Measurements from ENCODE around the gene MS4A2. TPM values are rescaled to one million over a fixed set of nuclear protein-coding genes. Genes with fewer than 3 reads are reported as not detected.
"Not testable (repeated sequence)": the region's sequence is repeated elsewhere in the genome, so short reads cannot be mapped to it uniquely, and the experiment has no call there.

Gene MS4A2
- polyA plus RNA-seq, 4 donors, result 0.04 TPM; not detected in 3

DNA sequence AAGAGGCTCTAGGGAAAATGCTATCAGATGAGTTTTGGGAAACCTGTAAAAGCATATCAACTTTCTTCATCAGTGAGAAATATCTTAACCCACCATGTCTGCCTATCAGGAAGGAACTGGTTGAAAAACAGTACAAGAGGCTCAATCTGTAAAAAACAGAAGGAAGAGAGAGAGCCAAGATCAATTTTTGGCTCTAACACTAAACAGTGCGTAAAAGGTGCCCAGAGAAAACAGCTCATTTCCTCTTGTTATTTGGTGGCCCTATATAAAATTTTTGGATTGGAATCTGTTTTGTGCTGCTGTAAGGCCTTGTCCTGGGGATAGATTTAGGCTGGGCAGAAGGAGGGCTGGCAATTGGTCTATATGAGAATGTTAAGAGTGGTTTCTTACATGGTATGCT, 12.1 kb downstream of the MS4A2 start:
- no peak for DNase-seq (ENCODE audit: low read depth in 4 of 4, low spot score in 3 of 4)

DNA sequence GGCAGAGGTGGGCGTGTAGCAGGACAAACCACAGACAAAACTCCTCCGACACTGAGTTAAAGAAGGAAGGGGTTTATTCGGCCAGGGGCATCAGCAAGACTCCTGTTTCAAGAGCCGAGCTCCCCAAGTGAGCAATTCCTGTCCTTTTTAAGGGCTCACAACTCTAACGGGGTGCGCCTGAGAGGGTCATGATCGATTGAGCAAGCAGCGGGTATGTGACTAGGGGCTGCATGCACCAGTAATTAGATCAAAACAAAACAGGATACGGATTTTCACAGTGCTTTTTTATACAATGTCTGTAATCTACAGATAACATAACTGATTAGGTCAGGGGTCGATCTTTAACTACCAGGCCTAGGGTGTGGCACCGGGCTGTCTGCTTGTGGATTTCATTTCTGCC, 12.9 kb downstream of the MS4A2 start:
- DNase-seq (ENCODE audit: low read depth in 4 of 4, low spot score in 3 of 4), result not testable (repeated sequence)

DNA sequence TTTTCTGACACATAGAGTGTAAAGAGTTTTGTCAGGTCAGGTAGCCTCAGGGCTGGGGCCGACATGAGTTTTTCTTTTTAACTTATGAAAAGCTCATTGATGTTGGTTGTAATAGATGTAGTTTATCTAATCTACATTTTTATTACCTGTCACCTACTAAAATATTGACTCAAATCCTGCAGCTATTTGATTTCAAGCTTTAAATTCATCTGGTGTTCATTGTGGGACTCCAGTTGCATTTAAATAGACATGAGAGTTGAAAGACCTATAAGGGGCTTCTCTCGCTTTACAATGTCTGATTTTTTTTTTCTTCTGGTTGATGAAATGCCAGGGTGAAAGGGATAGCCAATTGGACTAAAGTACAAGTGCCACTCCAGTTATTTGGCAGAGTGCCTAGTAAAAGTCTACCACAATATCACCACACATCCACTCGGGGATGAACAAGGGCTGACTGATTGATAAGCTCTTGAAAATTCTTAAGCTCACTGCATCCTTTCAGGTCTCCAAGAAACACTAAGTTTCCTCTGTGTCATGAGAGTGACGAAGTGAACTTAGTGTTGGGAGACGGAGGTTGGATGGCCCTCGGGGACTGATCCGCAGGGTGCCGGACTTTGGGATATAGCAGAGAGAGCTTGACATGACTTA, 16.1 kb downstream of the MS4A2 start:
- DNase-seq (ENCODE audit: low read depth in 4 of 4, low spot score in 3 of 4), result not testable (repeated sequence)

DNA sequence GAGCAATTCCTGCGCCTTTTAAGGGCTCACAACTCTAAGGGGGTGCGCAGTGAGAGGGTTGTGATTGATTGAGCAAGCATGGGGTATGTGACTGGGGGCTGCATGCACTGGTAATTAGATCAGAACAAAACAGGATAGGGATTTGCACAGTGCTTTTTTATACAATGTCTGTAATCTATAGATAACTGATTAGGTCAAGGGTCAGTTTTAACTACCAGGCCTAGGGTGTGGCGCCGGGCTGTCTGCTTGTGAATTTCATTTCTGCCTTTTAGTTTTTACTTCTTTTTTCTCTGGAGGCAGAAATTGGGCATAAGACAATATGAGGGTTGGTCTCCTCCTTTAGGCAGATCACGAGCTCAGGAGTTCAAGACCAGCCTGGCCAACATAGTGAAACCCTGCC, 20.2 kb downstream of the MS4A2 start:
- DNase-seq (ENCODE audit: low read depth in 4 of 4, low spot score in 3 of 4), result not testable (repeated sequence)

DNA sequence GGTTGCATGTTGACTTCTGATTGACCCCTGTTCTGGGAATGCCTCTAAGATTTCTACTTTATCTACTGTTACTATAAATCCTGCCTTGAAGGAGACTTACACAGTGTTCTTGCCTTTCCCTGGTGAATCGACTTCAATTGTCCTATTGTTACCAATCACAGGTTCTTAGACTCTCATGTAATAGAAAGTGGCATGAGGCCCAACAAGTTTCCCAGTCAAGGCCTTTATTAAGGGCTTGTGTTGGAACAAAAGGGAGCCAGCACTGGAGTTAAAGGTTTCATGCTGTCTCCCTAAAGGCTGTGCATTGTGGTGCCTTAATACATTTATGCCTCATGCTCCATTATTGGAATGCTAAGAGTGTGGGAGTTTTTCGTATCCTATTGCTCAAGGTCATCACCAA, 23.3 kb downstream of the MS4A2 start:
- no peak for DNase-seq (ENCODE audit: low read depth in 4 of 4, low spot score in 3 of 4)

DNA sequence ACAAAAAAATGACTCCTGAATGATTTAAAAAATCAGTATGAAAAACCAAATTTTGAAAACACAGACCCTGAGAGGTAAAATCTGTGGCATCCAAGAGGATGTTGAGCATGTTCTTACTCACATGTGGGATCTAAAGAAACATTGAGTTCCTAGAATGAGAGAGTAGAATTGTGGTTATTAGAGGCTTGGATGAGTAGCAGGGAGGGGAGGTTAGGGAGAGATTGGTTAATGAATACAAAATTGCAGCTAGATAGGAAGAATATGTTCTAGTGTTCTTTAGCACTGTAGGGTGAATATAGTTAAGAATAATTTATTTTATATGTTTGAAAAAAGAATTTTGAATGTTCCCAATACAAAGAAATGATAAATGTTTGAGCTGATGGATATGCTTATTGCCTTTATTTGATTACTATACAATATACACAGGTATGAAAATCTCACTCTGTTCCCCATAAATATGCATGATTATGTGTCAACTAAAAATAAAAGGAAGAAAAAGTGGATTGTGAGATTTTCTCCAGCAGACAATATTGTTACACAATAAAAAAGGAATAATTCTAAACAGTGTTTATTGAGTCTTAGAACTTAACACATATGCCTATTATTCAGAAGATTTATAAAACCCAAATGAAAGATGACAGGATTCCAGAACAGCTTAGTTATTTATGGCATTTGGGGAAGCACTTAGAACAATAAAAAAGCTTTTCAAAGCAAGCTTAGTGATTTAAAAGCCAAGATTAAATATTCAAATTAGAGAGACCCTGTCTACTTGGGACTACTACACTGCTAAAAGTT, 28.7 kb downstream of the MS4A2 start:
- no peak for DNase-seq (ENCODE audit: low read depth in 4 of 4, low spot score in 3 of 4)

DNA sequence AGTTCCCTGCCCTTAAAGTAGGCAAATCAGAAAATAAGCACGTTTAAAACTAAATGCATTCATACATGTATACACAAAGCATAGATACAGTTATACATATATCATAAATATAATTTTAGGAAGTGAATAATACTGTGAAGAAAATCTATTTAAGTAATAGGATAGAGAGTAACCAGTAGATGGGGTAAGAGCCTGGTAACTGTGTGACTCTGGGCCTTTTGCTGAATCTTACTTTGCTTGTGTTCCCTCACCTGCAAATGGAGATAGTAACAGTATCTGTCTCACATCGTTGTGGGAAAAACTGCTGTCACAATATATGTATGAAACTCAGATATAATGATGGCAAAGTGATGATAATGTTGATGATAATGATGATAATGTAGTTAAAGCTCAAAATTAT, 29.9 kb downstream of the MS4A2 start:
- DNase-seq (ENCODE audit: low read depth in 4 of 4, low spot score in 3 of 4), result no peak

DNA sequence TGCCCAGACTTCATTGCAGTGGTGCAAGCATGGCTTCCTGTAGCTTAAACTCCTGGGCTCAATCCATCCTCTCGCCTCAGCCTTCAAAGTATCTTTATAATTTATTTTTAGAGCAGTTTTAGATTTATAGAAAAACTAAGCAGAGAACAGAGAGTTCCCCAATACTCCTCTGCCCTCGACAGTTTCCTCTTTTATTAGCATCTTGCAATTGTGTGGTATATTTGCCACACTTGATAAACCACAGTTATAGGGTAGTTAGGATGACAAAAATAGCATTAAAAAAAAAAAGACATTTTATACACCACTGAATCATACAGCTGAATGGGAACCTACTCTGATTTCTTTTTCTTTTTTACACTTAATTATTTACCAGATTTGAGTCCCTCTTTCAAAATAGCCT, 31.2 kb downstream of the MS4A2 start:
- DNase-seq (ENCODE audit: low read depth in 4 of 4, low spot score in 3 of 4), result no peak

DNA sequence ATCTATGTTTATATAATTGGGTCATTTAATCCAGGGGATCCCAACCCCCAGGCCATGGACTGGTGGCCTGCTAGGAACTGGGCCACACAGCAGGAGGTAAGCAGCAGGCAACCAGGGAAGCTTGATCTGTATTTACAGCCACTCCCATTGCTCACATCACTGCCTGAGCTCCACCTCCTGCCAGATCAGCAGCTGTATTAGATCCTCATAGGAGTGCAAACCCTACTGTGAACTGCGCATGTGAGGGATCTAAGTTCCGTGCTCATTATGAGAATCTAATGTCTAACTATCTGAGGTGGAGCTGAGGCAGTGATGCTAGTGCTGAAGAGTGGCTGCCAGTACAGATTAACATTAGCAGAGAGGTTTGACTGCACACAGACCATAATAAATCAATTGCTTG, 32.8 kb downstream of the MS4A2 start:
- DNase-seq (ENCODE audit: low read depth in 4 of 4, low spot score in 3 of 4), result no peak

DNA sequence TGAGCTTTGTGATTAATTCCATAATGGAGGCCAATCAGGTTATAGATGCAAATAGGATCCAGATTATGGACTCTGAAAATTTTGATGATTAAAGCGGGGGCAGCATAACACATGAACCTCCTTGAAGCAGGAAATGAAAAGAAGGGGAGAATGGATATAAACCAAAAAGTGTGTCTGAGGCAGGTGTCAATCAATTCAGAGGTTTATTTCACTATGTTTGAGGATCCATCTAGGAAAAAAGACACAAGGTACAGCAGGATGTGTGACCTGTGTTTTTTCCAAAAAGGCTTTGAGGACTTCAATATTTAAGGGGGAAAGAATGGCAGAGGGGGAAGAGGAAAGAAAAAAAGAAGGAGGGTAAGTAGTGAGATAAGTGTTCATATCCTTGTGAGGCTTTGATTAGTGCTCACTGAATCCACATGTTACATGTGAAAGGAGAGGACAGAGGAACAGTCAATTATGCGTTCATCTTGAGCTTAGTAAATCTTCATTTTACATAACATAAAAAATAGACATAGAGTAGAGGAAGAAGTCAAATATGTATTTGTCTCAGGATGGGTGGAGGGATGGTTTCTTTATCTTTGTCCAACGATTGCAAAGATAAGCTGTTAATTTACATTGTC, 34.1 kb downstream of the MS4A2 start:
- DNase-seq (ENCODE audit: low read depth in 4 of 4, low spot score in 3 of 4), result no peak

DNA sequence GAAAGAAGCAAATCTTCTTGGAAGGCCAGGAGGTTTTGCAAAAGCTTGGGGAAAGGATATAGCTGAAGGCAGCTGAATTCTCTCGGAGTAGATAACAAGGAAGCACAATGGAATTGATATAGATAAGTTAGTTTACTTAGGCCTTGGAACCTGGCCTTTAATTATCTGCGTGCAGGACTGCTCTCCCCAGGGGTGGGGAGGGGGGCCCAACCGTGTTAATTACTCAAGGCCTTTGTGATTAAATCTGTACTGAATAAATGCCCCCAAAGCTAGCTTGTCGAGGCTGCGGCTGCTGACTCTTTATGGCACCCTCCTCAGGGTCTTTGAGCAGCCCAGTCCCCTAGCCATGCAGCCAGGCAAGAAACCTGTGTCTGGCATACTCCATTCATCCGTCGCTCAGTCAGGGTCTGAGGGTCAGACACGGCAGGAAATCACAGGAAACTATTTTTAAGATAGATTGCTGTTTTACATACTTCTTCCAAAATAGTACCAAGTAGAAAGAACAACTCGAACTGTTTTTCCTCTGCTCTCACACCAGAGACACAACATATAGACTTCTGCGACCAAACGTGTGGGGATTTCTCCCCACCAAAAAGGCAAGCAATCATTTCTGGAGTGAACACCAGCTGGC, 36.5 kb downstream of the MS4A2 start:
- DNase-seq (ENCODE audit: low read depth in 4 of 4, low spot score in 3 of 4), result no peak

DNA sequence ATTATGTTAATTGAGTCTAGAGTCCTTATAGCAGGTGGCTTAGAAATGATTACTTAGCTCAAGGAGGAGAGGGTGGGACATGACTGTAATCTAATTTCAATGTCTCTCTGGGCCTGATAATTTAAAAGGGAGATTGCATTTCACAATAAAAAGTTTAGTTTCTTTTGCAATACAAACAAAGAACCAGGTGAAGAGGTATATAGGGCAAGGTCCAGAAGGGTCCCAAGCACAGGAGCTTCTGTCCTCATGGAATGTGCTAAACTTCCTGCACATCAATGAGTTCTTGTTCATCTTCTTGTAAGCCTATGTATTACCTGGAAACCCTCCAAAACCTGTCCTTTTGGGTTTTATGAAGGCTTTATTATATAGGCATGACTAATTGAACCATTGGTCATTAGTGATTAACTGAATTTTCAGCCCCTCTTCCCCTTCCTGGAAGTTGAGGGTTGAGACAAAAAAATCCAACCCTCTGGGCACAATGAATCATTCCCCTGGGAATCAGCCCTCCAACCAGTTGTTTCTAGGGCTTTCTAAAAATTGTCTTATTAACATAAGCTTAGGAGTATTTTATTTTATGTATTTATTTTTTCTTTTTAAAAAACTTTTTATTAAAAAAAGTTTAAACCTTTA, 37.6 kb downstream of the MS4A2 start:
- DNase-seq (ENCODE audit: low read depth in 4 of 4, low spot score in 3 of 4), result no peak

DNA sequence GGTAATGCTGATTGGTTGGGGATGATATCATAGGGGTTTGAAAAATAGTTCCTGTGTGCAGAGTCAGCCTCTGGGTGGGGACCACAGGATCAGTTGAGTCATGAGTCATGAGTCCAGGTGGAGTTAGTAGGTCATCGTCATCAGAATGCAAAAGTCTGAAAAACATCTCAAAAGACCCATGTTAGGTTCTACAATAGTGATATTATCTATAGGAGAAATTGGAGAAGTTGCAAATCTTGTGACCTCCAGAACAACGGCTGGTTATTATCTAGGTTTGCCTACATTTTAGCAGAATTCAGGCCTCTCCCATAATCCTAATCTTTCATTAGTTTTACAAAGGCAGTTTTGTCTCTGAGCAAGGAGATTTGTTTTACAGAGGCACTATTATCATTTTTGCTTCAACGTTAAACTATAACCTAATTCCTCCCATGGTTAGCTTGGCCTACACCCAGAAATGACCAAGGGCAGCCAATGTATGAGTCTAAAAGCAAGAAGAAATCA, 38.9 kb downstream of the MS4A2 start:
- DNase-seq (ENCODE audit: low read depth in 4 of 4, low spot score in 3 of 4), result no peak

DNA sequence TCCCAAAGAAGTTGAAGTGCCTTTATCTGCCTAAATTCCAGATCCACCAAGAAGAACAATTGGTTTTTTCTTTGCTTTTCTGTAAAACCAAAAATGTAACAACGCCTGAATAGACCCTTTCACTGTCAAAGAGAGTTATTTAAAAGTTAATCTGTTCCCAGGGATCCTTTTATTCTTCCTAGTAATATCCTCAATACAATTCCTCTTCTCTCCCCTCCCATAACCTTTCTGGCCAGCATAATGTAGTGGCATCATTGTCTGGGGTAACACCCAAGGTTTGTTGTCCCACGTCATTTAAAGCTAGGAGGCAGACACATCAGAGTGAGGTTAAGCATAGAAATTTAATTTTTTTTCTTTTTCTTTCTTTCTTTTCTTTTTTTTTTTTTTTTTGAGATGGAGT, 39.9 kb downstream of the MS4A2 start:
- DNase-seq (ENCODE audit: low read depth in 4 of 4, low spot score in 3 of 4), result no peak

DNA sequence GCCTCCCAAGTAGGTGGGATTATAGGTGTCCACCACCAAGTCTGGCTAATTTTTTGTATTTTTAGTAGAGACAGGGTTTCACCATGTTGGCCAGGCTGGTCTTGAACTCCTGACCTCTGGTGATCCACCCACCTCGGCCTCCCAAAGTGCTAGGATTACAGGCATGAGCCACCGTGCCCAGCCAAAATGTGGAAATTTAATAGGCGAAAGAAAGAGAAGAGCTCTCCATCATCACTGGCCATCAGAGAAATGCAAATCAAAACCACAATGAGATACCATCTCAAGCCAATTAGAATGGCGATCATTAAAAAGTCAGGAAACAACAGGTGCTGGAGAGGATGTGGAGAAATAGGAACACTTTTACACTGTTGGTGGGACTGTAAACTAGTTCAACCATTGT, 40.4 kb downstream of the MS4A2 start:
- DNase-seq (ENCODE audit: low read depth in 4 of 4, low spot score in 3 of 4), result not testable (repeated sequence)

DNA sequence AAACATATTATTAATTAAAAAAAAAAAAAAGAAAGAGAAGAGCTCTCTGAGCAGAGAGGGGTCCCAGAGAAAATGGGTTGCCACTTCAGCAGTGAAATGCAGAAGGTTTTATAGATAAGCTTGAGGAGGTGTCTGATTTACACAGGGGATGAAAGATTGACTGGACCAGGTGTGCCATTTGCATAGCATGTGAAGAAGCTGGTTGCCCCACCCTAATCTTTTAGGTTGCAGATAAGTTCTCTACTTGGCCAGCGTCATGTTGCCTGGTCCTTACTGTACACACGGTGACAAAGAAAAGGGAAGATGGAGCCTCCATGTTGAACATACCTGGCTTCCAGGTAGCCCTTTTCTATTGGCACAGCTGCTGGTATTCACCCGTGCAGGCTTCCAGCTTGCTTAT, 41.4 kb downstream of the MS4A2 start:
- no peak for DNase-seq (ENCODE audit: low read depth in 4 of 4, low spot score in 3 of 4)

DNA sequence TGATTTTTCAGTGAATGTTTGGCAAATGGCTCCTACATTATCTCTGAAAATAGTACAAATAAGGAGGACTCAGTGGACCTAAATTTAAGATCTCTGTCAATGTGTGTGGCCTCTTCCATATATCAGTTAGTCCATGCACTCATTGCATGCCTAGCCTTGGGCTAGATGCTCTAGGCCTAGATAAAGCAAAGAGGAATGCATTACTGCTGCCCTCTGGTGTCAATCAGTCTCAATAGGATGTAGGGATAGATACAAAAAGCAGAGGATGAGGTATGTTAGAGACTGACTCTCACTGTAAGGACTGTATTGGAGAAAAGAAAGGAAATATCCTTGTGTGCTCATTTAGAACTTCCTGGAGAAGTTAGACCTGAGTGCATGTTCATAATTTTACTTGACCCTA, 42.0 kb downstream of the MS4A2 start:
- no peak for DNase-seq (ENCODE audit: low read depth in 4 of 4, low spot score in 3 of 4)

DNA sequence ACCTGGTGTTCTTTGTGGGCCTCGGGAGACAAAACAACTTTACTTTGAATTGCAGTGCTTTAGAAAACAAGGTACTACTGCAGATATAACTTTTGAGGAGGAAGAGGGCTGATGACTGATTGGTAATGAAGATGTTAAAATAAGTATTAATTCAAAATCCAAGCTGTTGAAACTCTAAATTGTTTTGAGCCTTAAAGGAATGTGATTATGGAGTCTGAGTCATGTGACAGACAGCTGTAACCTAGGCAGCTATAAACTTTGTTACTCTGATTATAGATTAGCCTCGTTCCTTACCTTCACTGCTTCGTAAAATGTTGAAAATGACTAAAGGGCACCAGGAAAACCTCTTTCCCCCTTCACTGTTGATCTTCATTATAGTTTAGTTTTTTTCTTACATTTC, 43.4 kb downstream of the MS4A2 start:
- no peak for DNase-seq (ENCODE audit: low read depth in 4 of 4, low spot score in 3 of 4)

DNA sequence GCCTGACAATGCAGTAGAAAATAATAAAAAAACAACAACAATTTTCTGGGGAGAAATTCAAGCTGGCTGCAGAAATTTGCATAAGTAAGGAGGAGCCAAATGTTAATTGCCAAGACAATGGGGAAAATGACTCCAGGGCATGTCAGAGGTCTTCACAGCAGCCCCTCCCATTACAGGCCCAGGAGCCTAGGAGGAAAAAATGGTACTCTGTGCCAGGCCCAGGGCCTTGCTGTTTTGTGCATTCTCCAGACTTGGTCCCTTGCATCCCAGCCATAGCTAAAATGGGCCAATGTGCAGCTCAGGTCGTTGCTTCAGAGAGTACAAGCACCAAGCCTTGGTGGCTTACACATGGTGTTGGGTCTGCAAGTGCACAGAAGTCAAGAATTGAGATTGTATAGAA, 45.5 kb downstream of the MS4A2 start:
- no peak for DNase-seq (ENCODE audit: low read depth in 4 of 4, low spot score in 3 of 4)

DNA sequence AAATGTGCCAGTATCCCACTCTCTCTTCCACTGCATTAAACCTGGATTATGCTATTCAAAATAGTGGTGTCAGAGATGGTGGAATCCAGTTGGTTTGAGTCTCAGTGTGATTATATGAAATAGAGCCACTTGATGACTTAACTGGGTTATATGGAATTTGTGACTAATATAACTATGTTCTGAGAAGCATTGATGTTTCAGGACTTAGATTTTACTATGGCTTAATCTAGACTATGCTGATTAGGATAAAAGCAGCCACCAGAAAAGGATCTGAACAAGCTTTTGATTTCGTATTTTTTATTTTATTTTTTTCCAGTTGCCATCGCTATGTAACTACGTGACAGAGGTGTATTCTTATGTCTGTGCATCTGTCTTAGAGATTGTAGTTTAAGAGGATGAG, 55.3 kb downstream of the MS4A2 start:
- no peak for DNase-seq (ENCODE audit: low read depth in 4 of 4, low spot score in 3 of 4)

DNA sequence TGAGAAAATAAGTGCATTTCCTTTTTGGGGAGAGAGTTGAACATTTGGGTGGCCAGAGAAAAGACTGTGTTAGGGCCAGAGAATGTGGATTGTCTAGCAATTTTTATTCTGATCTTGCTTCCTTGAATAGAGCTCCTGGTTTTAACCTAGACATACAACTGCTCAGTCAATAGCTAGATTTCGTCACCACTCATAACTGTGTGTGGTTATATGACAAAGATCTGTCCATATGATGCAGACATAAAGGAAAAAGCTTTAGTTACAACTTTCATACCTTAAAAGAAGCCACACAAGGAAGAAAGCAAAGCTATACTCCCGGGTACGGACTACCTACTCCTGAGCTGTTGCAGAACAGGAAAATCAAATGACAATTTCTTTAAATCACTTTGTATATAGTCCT, 57.2 kb downstream of the MS4A2 start:
- DNase-seq (ENCODE audit: low read depth in 4 of 4, low spot score in 3 of 4), result no peak

Data from right renal pelvis (tissue), 4 donors.